ENCODE results near the gene SNN.

SNN gene

DNA sequence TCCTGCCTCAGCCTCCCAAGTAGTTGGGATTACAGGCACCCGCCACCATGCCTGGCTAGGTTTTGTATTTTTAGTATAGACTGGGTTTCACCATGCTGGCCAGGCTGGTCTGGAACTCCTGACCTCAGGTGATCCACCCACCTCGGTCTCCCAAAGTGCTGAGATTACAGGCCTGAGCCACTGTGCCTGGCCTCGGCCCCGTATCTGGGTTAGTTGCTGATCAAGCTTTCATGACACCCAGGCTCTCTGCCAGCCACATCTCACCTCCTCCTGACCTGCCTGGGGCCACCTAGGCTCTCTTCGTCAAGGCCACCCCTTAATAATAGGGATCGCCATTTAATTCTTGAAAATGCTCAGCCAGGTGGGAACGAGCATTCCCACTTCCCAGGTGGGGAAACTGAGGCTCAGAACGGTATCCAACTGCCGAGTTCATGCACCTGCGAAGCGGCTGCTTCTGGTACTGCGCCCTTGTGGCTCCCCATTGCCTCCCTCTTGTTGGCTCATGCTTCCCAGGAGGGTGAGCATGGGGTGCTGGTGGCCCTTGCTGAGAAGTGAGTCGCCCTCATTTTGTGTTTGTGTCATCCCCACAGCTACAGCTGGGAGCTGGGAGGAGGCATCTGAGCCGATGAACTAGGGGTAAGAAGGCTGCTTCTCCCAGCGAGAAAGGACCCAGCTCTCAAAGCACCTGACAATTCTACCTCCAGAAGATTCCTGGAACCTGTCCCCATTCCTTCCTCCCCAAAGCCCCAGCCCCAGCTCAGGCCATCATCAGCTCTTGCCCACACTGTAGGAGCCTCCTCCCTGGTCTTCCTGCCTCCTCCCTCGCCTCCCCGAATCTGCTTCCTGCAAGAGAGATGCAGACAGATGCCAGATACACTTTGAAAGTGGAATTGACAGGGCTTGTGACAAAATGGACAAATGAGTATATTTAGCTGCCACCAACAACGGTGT, 17.3 kb upstream of the SNN start:
- DNase-seq (ENCODE audit: extremely low spot score): no peak
- ChIA-PET CTCF (interaction anchor here (1.3 to 4.2 kb wide), 3 partner anchors 9 to 243 kb away, joined by 3 to 19 read pairs (median 7); no protein-coding TSS in a partner anchor), POLR2A (no interaction called here)
- TF ChIP-seq, protein P1, sequence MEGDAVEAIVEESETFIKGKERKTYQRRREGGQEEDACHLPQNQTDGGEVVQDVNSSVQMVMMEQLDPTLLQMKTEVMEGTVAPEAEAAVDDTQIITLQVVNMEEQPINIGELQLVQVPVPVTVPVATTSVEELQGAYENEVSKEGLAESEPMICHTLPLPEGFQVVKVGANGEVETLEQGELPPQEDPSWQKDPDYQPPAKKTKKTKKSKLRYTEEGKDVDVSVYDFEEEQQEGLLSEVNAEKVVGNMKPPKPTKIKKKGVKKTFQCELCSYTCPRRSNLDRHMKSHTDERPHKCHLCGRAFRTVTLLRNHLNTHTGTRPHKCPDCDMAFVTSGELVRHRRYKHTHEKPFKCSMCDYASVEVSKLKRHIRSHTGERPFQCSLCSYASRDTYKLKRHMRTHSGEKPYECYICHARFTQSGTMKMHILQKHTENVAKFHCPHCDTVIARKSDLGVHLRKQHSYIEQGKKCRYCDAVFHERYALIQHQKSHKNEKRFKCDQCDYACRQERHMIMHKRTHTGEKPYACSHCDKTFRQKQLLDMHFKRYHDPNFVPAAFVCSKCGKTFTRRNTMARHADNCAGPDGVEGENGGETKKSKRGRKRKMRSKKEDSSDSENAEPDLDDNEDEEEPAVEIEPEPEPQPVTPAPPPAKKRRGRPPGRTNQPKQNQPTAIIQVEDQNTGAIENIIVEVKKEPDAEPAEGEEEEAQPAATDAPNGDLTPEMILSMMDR (IDR thresholded peaks at IDR 0.05; ENCODE audit: control extremely low read depth, extremely low read depth, low read depth, missing control alignments): no peak

DNA sequence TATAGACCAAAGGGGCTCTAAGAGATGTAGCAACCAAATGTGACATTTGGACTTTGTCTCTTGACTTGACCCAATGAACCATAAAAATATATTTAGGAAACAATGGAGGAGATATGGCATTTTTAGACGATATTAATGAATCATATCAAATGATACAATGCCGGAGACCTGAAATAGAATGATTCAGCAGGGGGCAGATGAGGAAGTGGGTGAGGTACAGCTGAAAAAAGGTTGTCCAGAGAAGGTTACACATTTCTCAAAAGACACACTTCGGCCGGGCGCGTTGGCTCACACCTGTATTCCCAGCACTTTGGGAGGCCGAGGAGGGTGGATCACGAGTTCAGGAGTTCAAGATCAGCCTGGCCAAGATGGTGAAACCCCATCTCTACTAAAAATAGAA, 16.5 kb upstream of the SNN start:
- TF ChIP-seq, protein P1 (IDR thresholded peaks at IDR 0.05; ENCODE audit: control extremely low read depth, extremely low read depth, low read depth, missing control alignments): no peak
- ChIA-PET CTCF (interaction anchor here (1.3 to 4.2 kb wide), 2 partner anchors 11 to 244 kb away, joined by 3 to 19 read pairs; no protein-coding TSS in a partner anchor), POLR2A (no interaction called here)
- no peak for DNase-seq (ENCODE audit: extremely low spot score)

DNA sequence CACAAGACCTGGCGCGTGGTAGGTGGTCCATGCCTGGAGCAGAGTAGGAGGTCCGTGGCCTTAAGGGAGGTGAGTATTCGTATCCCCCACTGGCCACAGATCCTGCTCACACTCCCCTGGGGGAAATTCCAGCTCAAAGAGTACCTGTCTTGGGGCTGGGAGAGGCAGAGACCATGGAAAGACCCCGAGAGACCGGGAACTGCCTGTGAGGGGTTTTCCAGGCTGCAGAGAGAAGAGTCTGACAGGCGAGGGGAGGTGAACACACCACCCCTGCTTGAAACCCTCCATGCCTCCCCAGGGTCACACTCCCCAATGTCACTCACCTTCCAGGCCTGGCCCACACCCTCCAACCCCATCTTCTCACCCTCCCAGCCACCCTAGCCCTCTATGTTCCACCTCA, 12.6 kb upstream of the SNN start:
- DNase-seq (ENCODE audit: extremely low spot score): peak; percentile 31
- ChIA-PET POLR2A (no interaction called here), CTCF (interaction anchor here (1.0 to 1.9 kb wide), 3 partner anchors 14 to 124 kb away, joined by 3 to 8 read pairs (median 7); no protein-coding TSS in a partner anchor)
- TF ChIP-seq, protein P1 (IDR thresholded peaks at IDR 0.05; ENCODE audit: control extremely low read depth, extremely low read depth, low read depth, missing control alignments): no peak

DNA sequence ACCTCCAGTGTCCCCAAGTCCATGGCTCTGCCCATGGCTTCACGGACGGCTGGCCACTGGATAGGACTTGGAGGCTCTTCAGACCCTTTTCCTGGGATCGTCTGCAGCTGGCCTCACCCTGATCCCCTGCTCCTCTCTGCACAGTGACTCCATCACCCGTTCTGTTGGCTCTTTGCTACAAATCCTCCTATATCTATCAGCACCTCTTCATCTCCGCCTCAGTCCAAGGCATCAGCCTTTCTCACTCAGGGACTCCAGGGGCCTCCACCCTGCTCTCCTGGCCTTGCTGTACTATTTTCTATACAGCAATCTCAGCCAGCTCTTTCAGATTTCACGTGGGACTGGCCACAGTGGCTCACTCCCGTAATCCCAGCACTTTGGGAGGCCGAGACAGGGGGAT, 10.7 kb upstream of the SNN start:
- no peak for DNase-seq (ENCODE audit: extremely low spot score)
- CTCF ChIA-PET: no interaction called here
- TF ChIP-seq, protein P1 (IDR thresholded peaks at IDR 0.05; ENCODE audit: control extremely low read depth, extremely low read depth, low read depth, missing control alignments): no peak
- POLR2A ChIA-PET: interaction anchor here (0.7 kb wide), 1 partner anchor 10 kb away, joined by 3 read pairs; no protein-coding TSS in a partner anchor

DNA sequence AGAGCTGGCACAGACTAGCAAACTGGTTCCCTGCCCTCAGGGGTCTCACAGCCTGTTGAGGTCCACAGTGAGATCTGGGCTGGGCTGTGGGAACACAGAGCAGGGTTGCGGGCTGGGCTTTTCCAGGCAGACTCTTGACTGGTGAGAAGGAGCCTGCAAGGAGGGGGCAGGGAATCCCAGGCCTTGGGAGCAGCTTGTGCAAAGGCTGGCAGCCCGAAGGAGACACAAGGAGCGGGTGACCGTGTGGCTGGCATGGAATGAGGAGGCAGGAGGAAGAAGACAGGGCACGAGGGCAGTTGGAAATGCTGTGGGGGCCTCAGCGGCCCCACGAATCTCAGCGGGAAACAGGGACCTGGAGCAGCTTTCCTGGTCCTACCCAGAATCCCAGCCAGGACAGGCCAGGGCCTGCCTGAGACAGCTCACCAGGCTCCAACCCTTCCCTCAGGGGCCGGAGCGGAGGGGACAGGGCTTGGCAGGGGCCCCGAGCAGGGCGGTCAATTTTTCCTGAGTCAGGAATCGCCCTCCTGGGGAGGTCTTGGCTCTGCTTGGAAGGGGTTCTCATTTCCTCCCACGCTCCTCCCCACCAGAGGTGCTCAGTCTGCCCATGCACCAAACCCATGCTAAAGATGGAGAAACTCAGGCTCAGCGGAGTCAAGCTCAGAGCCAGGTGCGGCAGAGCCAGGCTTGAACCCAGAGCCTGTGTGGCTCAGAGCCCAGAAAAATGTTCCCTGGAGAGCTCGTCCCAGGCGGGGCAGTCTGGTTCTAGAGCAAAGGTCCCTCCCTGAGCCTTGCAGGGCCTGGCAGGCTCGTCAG, 9.2 kb upstream of the SNN start:
- CTCF ChIA-PET: interaction anchor here (0.8 to 2.4 kb wide), 8 partner anchors 9 to 252 kb away, joined by 3 to 9 read pairs (median 6); no protein-coding TSS in a partner anchor
- POLR2A ChIA-PET: interaction anchor here (0.7 to 1.1 kb wide), 3 partner anchors 10 to 84 kb away, joined by 3 to 6 read pairs (median 3); no protein-coding TSS in a partner anchor

More for the DNA sequence above, 9.2 kb upstream of the SNN start:
- DNase-seq (ENCODE audit: extremely low spot score): peak; percentile 13
- TF ChIP-seq, protein P1 (IDR thresholded peaks at IDR 0.05; ENCODE audit: control extremely low read depth, extremely low read depth, low read depth, missing control alignments): no peak
